ENCODE results near the gene SULT1A4.
"Not testable (repeated sequence)": the region's sequence is repeated elsewhere in the genome, so short reads cannot be mapped to it uniquely, and the experiment has no call there.

The SULT1A4 gene

GRCh38 chr16:29459706-29460646 lies at the start of gene SULT1A4:
TSS of gene SULT1A4 (plus strand) at chr16:29459913. CDS start at chr16:29461386, 1,473 bp downstream.
- H3K36me3 ChIP-seq (ENCODE audit: control insufficient read depth in 1 of 2, insufficient read depth in 2 of 2, low read length in 2 of 2); H3K9me3 ChIP-seq (ENCODE audit: control insufficient read depth in 1 of 2, low read length in 2 of 2); H3K27ac ChIP-seq (ENCODE audit: low read length); H3K4me3 ChIP-seq (ENCODE audit: low read depth in 1 of 2, low read length in 2 of 2); H3K4me1 ChIP-seq (ENCODE audit: control insufficient read depth in 1 of 2, insufficient read depth in 2 of 2, low read length in 2 of 2); H3K27me3 ChIP-seq (ENCODE audit: low read depth, low read length): not testable (repeated sequence)

- not testable (repeated sequence) for H3K27ac ChIP-seq (ENCODE audit: low read length); H3K4me3 ChIP-seq (ENCODE audit: low read depth in 1 of 2, low read length in 2 of 2); H3K4me1 ChIP-seq (ENCODE audit: control insufficient read depth in 1 of 2, insufficient read depth in 2 of 2, low read length in 2 of 2); H3K27me3 ChIP-seq (ENCODE audit: low read depth, low read length); H3K9me3 ChIP-seq (ENCODE audit: control insufficient read depth in 1 of 2, low read length in 2 of 2); H3K36me3 ChIP-seq (ENCODE audit: control insufficient read depth in 1 of 2, insufficient read depth in 2 of 2, low read length in 2 of 2)
Observed at GRCh38 chr16:29423587-29423986, 36.1 kb upstream of the SULT1A4 start.

- H3K4me1 ChIP-seq (ENCODE audit: control insufficient read depth in 1 of 2, insufficient read depth in 2 of 2, low read length in 2 of 2); H3K9me3 ChIP-seq (ENCODE audit: control insufficient read depth in 1 of 2, low read length in 2 of 2); H3K27ac ChIP-seq (ENCODE audit: low read length); H3K4me3 ChIP-seq (ENCODE audit: low read depth in 1 of 2, low read length in 2 of 2); H3K36me3 ChIP-seq (ENCODE audit: control insufficient read depth in 1 of 2, insufficient read depth in 2 of 2, low read length in 2 of 2); H3K27me3 ChIP-seq (ENCODE audit: low read depth, low read length): not testable (repeated sequence)
Observed at GRCh38 chr16:29425390-29425789, 34.3 kb upstream of the SULT1A4 start.

DNA sequence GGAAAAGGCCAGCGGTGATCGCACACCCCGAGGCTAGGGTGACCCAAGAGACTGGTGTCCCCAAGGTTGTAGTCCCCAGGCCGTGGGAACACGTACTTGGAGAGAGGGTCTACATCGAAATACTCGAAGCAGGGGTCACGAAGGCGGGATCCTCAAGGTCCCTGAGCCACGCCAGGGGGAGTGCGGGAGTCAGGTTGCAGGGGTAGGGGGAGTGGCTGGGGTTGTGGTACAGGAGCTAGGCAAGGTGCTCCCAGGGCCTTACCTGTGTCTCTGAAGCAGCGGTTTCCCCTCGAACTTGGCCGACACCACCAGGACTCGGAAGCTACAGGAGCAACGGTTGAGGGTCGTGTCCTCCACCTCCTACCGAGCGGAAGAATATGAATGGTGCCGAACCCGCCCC lies 6.0 kb upstream of the SULT1A4 start:
- not testable (repeated sequence) for H3K4me3 ChIP-seq (ENCODE audit: low read depth in 1 of 2, low read length in 2 of 2); H3K4me1 ChIP-seq (ENCODE audit: control insufficient read depth in 1 of 2, insufficient read depth in 2 of 2, low read length in 2 of 2); H3K27ac ChIP-seq (ENCODE audit: low read length); H3K27me3 ChIP-seq (ENCODE audit: low read depth, low read length); H3K9me3 ChIP-seq (ENCODE audit: control insufficient read depth in 1 of 2, low read length in 2 of 2); H3K36me3 ChIP-seq (ENCODE audit: control insufficient read depth in 1 of 2, insufficient read depth in 2 of 2, low read length in 2 of 2)

DNA sequence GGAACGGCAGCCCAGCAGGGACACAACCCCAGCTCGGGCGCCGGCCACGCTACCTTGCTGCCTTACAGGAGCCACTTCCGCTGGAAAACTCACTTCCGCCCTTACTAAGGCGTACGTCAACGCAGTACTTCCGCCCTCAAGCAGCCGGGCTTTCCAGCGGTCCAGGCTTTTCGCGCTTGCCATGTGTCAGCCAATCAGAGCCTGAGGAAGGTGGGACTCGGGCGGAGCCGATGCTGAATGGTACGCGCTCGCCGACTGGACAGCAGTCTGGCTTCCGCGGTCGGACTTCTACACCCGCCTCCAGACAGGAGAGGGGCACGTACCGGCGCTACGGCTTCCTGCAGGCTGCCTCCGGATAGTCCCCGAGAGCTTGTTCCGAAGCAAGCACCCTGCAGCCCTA lies 5.4 kb upstream of the SULT1A4 start, which contains the start of the genes BOLA2 and SLX1B:
TSS of gene BOLA2 (minus strand) at position 83 of the 400 bp plus-strand sequence. CDS start 98 bp downstream, outside the sequence.
TSS of gene SLX1B (plus strand) at position 265 of the 400 bp plus-strand sequence.
- H3K4me1 ChIP-seq (ENCODE audit: control insufficient read depth in 1 of 2, insufficient read depth in 2 of 2, low read length in 2 of 2); H3K36me3 ChIP-seq (ENCODE audit: control insufficient read depth in 1 of 2, insufficient read depth in 2 of 2, low read length in 2 of 2); H3K4me3 ChIP-seq (ENCODE audit: low read depth in 1 of 2, low read length in 2 of 2); H3K27me3 ChIP-seq (ENCODE audit: low read depth, low read length); H3K9me3 ChIP-seq (ENCODE audit: control insufficient read depth in 1 of 2, low read length in 2 of 2); H3K27ac ChIP-seq (ENCODE audit: low read length): not testable (repeated sequence)

- H3K36me3 ChIP-seq (ENCODE audit: control insufficient read depth in 1 of 2, insufficient read depth in 2 of 2, low read length in 2 of 2); H3K9me3 ChIP-seq (ENCODE audit: control insufficient read depth in 1 of 2, low read length in 2 of 2): not testable (repeated sequence)
Observed at GRCh38 chr16:29454828-29455227, 4.9 kb upstream of the SULT1A4 start.

GRCh38 chr16:29457660-29458059 lies 2.1 kb upstream of the SULT1A4 start:
- not testable (repeated sequence) for H3K4me3 ChIP-seq (ENCODE audit: low read depth in 1 of 2, low read length in 2 of 2); H3K36me3 ChIP-seq (ENCODE audit: control insufficient read depth in 1 of 2, insufficient read depth in 2 of 2, low read length in 2 of 2); H3K27me3 ChIP-seq (ENCODE audit: low read depth, low read length); H3K9me3 ChIP-seq (ENCODE audit: control insufficient read depth in 1 of 2, low read length in 2 of 2); H3K4me1 ChIP-seq (ENCODE audit: control insufficient read depth in 1 of 2, insufficient read depth in 2 of 2, low read length in 2 of 2); H3K27ac ChIP-seq (ENCODE audit: low read length)

More at GRCh38 chr16:29454828-29455227, 4.9 kb upstream of the SULT1A4 start:
- not testable (repeated sequence) for H3K4me1 ChIP-seq (ENCODE audit: control insufficient read depth in 1 of 2, insufficient read depth in 2 of 2, low read length in 2 of 2); H3K27ac ChIP-seq (ENCODE audit: low read length); H3K4me3 ChIP-seq (ENCODE audit: low read depth in 1 of 2, low read length in 2 of 2); H3K27me3 ChIP-seq (ENCODE audit: low read depth, low read length)

DNA sequence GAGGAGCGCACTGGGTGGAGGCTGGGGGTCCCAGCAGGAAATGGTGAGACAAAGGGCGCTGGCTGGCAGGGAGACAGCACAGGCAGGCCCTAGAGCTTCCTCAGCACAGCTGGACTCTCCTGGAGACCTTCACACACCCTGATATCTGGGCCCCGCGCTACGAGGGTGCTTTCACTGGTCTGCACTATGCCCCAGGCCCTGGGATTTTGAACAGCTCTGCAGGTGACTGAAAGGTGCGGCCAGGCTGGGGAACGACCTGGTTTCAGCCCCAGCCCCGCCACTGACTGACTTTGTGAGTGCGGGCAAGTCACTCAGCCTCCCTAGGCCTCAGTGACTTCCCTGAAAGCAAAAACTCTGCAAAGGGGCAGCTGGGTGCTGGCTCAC lies 926 bp downstream of the SULT1A4 start:
- not testable (repeated sequence) for H3K27me3 ChIP-seq (ENCODE audit: low read depth, low read length); H3K36me3 ChIP-seq (ENCODE audit: control insufficient read depth in 1 of 2, insufficient read depth in 2 of 2, low read length in 2 of 2); H3K27ac ChIP-seq (ENCODE audit: low read length); H3K4me1 ChIP-seq (ENCODE audit: control insufficient read depth in 1 of 2, insufficient read depth in 2 of 2, low read length in 2 of 2); H3K9me3 ChIP-seq (ENCODE audit: control insufficient read depth in 1 of 2, low read length in 2 of 2); H3K4me3 ChIP-seq (ENCODE audit: low read depth in 1 of 2, low read length in 2 of 2)

GRCh38 chr16:29465985-29466824 lies 6.5 kb downstream of the SULT1A4 start:
- not testable (repeated sequence) for H3K36me3 ChIP-seq (ENCODE audit: control insufficient read depth in 1 of 2, insufficient read depth in 2 of 2, low read length in 2 of 2); H3K9me3 ChIP-seq (ENCODE audit: control insufficient read depth in 1 of 2, low read length in 2 of 2); H3K4me1 ChIP-seq (ENCODE audit: control insufficient read depth in 1 of 2, insufficient read depth in 2 of 2, low read length in 2 of 2); H3K4me3 ChIP-seq (ENCODE audit: low read depth in 1 of 2, low read length in 2 of 2); H3K27me3 ChIP-seq (ENCODE audit: low read depth, low read length); H3K27ac ChIP-seq (ENCODE audit: low read length)

DNA sequence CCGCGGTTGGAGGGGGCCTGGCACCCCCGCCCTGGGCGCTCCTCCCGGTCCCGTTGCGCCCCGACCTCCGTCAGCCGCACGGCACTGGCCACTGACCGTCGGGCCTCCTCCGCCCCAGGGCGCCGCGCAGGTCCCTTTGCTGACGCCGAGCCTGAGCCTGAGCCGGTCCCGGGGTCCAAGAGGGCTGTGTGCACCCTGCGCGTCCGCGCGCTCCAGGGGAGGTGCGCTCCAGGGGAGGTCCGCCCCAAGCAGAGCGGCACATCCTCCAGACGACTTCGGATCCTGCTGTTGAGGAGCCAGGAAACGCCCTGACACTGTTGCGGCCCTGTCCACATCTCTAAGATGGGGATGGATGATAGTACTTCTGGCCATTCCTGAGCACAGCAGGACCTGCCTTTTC lies 7.2 kb downstream of the SULT1A4 start:
- H3K27ac ChIP-seq (ENCODE audit: low read length); H3K36me3 ChIP-seq (ENCODE audit: control insufficient read depth in 1 of 2, insufficient read depth in 2 of 2, low read length in 2 of 2); H3K4me3 ChIP-seq (ENCODE audit: low read depth in 1 of 2, low read length in 2 of 2); H3K27me3 ChIP-seq (ENCODE audit: low read depth, low read length); H3K9me3 ChIP-seq (ENCODE audit: control insufficient read depth in 1 of 2, low read length in 2 of 2); H3K4me1 ChIP-seq (ENCODE audit: control insufficient read depth in 1 of 2, insufficient read depth in 2 of 2, low read length in 2 of 2): not testable (repeated sequence)

DNA sequence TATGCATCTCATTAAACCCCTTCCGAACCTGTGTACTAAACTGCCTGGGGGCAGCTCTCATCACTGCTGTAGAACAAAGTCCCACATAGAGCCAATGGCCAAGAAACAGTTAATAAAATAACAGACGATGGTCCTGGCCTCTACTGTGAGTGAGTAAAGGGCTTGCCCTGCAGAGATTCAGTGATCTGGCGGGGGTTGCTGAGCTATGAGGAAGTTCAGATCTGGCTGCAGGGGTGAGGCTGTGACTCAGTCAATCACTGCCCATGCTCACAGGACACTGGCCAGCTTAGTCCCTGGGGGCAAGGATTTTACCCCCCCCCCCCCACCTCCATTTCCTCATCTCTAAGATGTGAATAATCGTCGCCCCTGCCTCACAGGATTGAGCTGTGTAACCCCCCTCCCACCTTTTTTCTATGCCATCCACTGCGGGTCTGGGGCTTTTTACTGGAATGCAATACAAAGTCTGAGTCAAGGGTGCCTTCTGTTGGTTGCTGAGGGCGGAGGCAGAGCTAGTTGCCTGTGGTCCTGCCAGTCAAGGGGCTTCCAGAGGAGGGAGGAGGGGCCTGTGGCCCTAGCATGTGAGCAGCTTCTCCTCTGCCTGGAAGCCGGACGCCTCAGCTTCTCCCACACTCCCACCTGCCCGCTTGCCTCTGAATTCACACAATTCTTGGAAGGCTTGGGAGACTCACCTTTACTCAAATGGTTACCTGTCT lies 8.1 kb downstream of the SULT1A4 start:
- not testable (repeated sequence) for H3K36me3 ChIP-seq (ENCODE audit: control insufficient read depth in 1 of 2, insufficient read depth in 2 of 2, low read length in 2 of 2); H3K9me3 ChIP-seq (ENCODE audit: control insufficient read depth in 1 of 2, low read length in 2 of 2); H3K27me3 ChIP-seq (ENCODE audit: low read depth, low read length); H3K4me1 ChIP-seq (ENCODE audit: control insufficient read depth in 1 of 2, insufficient read depth in 2 of 2, low read length in 2 of 2); H3K27ac ChIP-seq (ENCODE audit: low read length); H3K4me3 ChIP-seq (ENCODE audit: low read depth in 1 of 2, low read length in 2 of 2)

All from muscle layer of duodenum (tissue), 2 donors.